Left ventricle myocardium inferior (tissue), 1 donor: Measurements from ENCODE around the gene ZNF536. TPM values are rescaled to one million over a fixed set of nuclear protein-coding genes. Genes with fewer than 3 reads are reported as not detected.

Experiments
- DNase-seq: peaks from one replicate; pipeline ENCODE4 v3.0.0-alpha.2; 2020
- H3K27ac ChIP-seq: fragments of 200-600 bp; replicated peaks from 2 replicates; pipeline ENCODE4 v1.8.0; 2021
- H3K27me3 ChIP-seq: fragments of 200-600 bp; 2 replicates; pipeline ENCODE4 v1.8.0; 2021; ENCODE audit warnings: low read depth
- H3K36me3 ChIP-seq: fragments of 200-600 bp; 2 replicates; pipeline ENCODE4 v1.8.0; 2021
- H3K4me1 ChIP-seq: fragments of 200-600 bp; 2 replicates; pipeline ENCODE4 v1.8.0; 2021
- H3K4me3 ChIP-seq: fragments of 200-600 bp; 2 replicates; pipeline ENCODE4 v1.8.0; 2021; ENCODE audit warnings: mild to moderate bottlenecking, moderate library complexity
- H3K9me3 ChIP-seq: fragments of 200-600 bp; replicated peaks from 2 replicates; pipeline ENCODE4 v1.8.0; 2021
- intact Hi-C: fragments of 100-400 bp; cut with micrococcal nuclease; formaldehyde crosslinking; loops from one replicate; pipeline ENCODE4 v1.11.0; 2022
- total RNA-seq: library from RNA; stranded (reverse); fragmentation: NEBNext Ultra II Directional; extraction: Animal tissue kit (Norgen Biotek cat#: 25700); gene quantifications from one replicate; pipeline ENCODE4 v1.2.1, GENCODE V29; 2021
- TF ChIP-seq, protein P1 (sequence below): fragments of 200-600 bp; IDR thresholded peaks from 2 replicates; pipeline ENCODE4 v1.8.0; 2021; ENCODE audit warnings: antibody characterized with exemption, mild to moderate bottlenecking, borderline replicate concordance
- donor health status: DM: no; HTN: yes; CAD: no; lungs with severe emphysema.

The ZNF536 gene
- total RNA-seq, 1 donor from 2014 or later = 4.0 TPM

DNA sequence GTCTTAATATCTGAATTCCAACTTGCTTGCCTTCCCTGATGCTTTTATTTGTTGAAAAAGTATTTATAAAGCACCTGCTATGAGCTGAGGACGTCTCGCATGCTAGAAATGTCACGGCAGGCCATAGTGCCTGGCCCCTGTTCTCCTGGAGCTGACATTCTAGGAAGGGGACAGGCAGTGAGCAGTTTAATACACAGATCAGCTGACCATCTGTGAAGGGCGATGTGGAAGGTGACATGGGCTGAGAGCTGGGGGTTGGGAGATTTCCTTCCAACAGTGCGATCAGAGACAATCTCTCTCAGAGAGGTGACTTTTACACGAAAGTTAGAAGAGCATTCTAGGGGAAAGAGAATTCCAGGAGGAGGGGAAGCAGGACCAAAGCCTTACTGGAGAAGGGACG, 153.2 kb downstream of the ZNF536 start:
- no peak overlapping the region for H3K4me3 ChIP-seq
- intact Hi-C loops = no loop called here
- DNase-seq = no peak
- H3K27me3 ChIP-seq = peaks cover 29% of the 10 kb centered on the region
- H3K27ac ChIP-seq = no peak overlapping the region
- H3K36me3 ChIP-seq = no peaks in the 10 kb centered on the region
- H3K4me1 ChIP-seq = no peaks in the 10 kb centered on the region
- TF ChIP-seq, protein P1, sequence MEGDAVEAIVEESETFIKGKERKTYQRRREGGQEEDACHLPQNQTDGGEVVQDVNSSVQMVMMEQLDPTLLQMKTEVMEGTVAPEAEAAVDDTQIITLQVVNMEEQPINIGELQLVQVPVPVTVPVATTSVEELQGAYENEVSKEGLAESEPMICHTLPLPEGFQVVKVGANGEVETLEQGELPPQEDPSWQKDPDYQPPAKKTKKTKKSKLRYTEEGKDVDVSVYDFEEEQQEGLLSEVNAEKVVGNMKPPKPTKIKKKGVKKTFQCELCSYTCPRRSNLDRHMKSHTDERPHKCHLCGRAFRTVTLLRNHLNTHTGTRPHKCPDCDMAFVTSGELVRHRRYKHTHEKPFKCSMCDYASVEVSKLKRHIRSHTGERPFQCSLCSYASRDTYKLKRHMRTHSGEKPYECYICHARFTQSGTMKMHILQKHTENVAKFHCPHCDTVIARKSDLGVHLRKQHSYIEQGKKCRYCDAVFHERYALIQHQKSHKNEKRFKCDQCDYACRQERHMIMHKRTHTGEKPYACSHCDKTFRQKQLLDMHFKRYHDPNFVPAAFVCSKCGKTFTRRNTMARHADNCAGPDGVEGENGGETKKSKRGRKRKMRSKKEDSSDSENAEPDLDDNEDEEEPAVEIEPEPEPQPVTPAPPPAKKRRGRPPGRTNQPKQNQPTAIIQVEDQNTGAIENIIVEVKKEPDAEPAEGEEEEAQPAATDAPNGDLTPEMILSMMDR = no peak
- H3K9me3 ChIP-seq = no peaks in the 10 kb centered on the region

DNA sequence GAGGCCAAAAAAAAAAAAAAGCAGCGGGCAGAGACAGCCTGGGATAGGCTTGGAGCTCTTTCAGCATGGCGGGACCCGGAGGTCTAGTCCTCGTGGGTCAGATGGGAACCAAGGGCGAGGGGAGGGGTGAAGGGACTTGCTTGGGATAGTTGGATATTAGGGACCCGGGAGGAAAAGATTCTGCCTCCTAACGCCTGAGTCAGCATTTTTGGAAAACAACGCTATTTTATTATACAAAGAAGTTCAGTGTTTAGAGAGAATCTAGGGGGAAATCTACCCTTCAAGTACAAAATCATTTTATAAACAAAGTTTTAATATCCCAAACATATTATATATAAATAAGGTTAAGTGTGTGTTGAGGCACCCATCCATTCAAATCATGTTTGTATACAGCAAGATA, 156.7 kb downstream of the ZNF536 start:
- TF ChIP-seq, protein P1 = no peak
- no peaks in the 10 kb centered on the region for H3K4me1 ChIP-seq
- intact Hi-C loops = no loop called here

DNA sequence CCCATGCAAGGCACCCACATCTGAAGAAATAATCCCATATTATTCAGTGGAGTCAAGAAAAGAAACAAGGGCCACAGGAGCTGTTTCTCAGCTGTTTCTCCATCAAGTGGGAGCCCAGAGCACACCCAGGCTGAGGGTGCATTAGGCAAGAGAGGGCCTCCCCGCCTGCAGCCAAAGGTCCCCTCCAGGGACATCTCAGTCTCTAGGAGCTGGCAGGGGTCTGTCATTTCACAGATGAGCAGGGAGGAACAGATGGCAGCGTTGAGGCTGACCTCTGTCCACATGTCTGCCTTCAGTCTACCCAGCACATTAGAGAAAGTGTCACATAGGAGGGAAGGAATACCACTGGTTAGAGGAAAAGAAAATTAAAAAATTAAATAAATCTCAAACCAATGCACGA, 157.7 kb downstream of the ZNF536 start:
- intact Hi-C loops = no loop called here
- Histone ChIP-seq H3K4me3 (no peak overlapping the region), H3K9me3 (no peaks in the 10 kb centered on the region), H3K4me1 (no peaks in the 10 kb centered on the region), H3K27ac (no peak overlapping the region), H3K27me3 (peaks cover 12% of the 10 kb centered on the region), H3K36me3 (no peaks in the 10 kb centered on the region)
- TF ChIP-seq, protein P1 = no peak
- DNase-seq = no peak

More for the DNA sequence above, 156.7 kb downstream of the ZNF536 start:
- Histone ChIP-seq H3K27ac (no peak overlapping the region), H3K27me3 (peaks cover 17% of the 10 kb centered on the region), H3K36me3 (no peaks in the 10 kb centered on the region), H3K4me3 (no peak overlapping the region), H3K9me3 (no peaks in the 10 kb centered on the region)
- no peak for DNase-seq

DNA sequence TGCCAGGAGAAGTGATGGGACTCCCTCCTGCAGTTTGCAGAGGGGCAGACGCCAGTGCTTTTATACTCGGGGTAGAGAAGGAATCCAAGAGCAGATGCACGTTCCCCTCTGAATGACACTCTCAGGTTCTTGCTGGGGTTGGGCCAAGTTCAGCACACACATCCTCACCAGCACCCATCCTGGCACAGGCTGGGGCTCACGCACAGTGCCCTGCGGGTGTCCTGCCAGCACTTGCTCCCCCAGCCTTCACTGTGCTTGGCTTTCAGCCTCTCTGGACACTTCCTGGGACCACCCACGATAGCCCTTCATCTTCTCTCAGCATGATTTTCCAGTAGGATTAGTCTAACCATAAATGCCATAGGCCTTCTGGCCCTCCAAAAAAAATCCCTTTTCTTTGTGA, 158.6 kb downstream of the ZNF536 start:
- H3K27me3 ChIP-seq = peaks cover 9% of the 10 kb centered on the region
- no peak overlapping the region for H3K4me3 ChIP-seq
- no peaks in the 10 kb centered on the region for H3K4me1 ChIP-seq
- TF ChIP-seq, protein P1 = no peak
- intact Hi-C loops = no loop called here
- no peak for DNase-seq
- no peaks in the 10 kb centered on the region for H3K36me3 ChIP-seq
- no peak overlapping the region for H3K27ac ChIP-seq
- H3K9me3 ChIP-seq = no peaks in the 10 kb centered on the region

DNA sequence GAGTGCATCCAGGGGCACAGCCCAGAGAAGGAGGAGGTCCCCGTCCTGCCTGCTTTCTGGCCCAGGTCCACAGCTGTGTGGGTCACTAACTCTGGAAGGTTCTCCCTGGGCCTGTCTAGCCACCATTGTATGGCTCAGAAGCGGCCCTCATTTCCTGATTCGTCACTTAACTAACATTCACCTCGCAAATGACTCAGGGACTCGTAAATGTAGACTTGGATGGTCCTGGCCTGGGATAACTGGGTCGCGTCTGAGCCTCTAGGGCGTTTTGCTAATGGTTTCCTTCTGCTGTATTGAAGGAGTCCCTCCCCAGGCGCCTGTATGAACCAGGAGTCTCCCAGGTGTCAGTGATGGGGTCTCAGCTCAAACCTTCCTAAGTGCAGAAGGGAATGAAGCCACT, 162.8 kb downstream of the ZNF536 start:
- no peaks in the 10 kb centered on the region for H3K36me3 ChIP-seq
- peaks cover 26% of the 10 kb centered on the region for H3K27me3 ChIP-seq
- no peak for DNase-seq
- H3K4me3 ChIP-seq = no peak overlapping the region
- H3K9me3 ChIP-seq = no peaks in the 10 kb centered on the region
- no peaks in the 10 kb centered on the region for H3K4me1 ChIP-seq
- no peak overlapping the region for H3K27ac ChIP-seq
- TF ChIP-seq, protein P1 = no peak
- intact Hi-C loops = no loop called here

DNA sequence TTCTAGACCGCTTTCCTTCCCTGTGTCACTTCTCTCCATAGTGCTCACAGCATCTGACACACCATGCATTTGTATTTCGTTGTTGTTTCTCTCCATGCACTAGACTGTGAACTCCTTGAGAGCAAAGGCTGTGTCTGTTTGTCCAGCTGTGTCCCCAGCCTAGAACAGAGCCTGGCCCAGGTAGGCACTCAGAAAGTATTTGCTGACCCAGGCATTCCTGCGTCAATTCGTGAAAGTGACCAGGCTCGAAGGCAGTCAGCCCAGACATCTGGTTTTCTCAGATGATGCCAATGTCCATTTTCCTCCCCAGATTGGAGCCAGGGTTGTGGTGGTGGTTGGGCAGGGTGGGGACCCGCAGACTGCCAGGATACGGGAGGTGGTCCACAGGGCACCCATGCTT, 164.8 kb downstream of the ZNF536 start:
- no peaks in the 10 kb centered on the region for H3K9me3 ChIP-seq
- TF ChIP-seq, protein P1 = no peak

More for the DNA sequence above, 164.8 kb downstream of the ZNF536 start:
- no peaks in the 10 kb centered on the region for H3K36me3 ChIP-seq
- H3K27ac ChIP-seq = no peak overlapping the region
- peaks cover 27% of the 10 kb centered on the region for H3K27me3 ChIP-seq
- no peak overlapping the region for H3K4me3 ChIP-seq
- intact Hi-C loops = no loop called here
- H3K4me1 ChIP-seq = no peaks in the 10 kb centered on the region
- DNase-seq = no peak
